ENCODE results near the gene C3orf85.

DNA sequence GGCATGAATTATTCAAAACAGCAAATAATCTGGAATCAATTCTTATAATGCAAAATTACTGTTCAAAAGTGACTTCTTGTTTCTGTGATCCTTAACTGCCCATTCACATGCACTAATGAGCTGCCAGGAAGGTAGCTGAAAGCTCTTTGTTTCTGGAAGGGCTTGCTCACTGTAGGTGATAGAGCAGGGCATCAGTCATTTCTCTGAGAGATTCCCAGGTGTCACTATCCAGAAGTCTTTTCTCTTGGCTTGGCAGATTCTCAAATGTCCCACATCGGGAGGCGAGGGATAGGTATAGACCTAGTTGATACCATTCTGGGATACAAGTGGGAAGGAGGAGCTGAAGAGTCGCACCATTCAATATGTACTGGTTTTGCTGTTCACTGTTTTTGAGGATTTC is 35.0 kb downstream of the C3orf85 start:
- TF ChIP-seq, protein P1, sequence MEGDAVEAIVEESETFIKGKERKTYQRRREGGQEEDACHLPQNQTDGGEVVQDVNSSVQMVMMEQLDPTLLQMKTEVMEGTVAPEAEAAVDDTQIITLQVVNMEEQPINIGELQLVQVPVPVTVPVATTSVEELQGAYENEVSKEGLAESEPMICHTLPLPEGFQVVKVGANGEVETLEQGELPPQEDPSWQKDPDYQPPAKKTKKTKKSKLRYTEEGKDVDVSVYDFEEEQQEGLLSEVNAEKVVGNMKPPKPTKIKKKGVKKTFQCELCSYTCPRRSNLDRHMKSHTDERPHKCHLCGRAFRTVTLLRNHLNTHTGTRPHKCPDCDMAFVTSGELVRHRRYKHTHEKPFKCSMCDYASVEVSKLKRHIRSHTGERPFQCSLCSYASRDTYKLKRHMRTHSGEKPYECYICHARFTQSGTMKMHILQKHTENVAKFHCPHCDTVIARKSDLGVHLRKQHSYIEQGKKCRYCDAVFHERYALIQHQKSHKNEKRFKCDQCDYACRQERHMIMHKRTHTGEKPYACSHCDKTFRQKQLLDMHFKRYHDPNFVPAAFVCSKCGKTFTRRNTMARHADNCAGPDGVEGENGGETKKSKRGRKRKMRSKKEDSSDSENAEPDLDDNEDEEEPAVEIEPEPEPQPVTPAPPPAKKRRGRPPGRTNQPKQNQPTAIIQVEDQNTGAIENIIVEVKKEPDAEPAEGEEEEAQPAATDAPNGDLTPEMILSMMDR (IDR thresholded peaks at IDR 0.05), result no peak
- no peak for TF ChIP-seq POLR2AphosphoS5 (IDR thresholded peaks at IDR 0.05)

Data from prostate gland (tissue), 2 donors.